Nephron progenitor cell (in vitro differentiated cells): ENCODE data around the gene CFAP74.

Experiments
- DNase-seq: peaks from one replicate; pipeline ENCODE4 v3.0.0; 2021
- H3K27ac Mint-ChIP-seq: 2 replicates; pipeline ENCODE4 v1.8.0; 2021; ENCODE audit warnings: mild to moderate bottlenecking, moderate library complexity, mixed read lengths
- H3K27me3 Mint-ChIP-seq: 2 replicates; pipeline ENCODE4 v1.8.0; 2021; ENCODE audit warnings: mild to moderate bottlenecking, low read depth, mixed read lengths; ENCODE audit not compliant: poor library complexity
- H3K36me3 Mint-ChIP-seq: 2 replicates; pipeline ENCODE4 v1.8.0; 2021; ENCODE audit warnings: low read depth, mixed read lengths
- H3K4me1 Mint-ChIP-seq: 2 replicates; pipeline ENCODE4 v1.8.0; 2021; ENCODE audit warnings: mixed read lengths
- H3K4me3 Mint-ChIP-seq: 2 replicates; pipeline ENCODE4 v1.8.0; 2021; ENCODE audit warnings: mild to moderate bottlenecking, moderate library complexity, mixed read lengths
- H3K9me3 Mint-ChIP-seq: 2 replicates; pipeline ENCODE4 v1.8.0; 2021; ENCODE audit warnings: mild to moderate bottlenecking, moderate library complexity, mixed read lengths
- CTCF ChIP-seq: fragments of 200-600 bp; sonication (generic); IDR thresholded peaks from 2 replicates; pipeline ENCODE4 v1.5.0; 2021; ENCODE audit warnings: antibody characterized with exemption

Gene CFAP74

DNA sequence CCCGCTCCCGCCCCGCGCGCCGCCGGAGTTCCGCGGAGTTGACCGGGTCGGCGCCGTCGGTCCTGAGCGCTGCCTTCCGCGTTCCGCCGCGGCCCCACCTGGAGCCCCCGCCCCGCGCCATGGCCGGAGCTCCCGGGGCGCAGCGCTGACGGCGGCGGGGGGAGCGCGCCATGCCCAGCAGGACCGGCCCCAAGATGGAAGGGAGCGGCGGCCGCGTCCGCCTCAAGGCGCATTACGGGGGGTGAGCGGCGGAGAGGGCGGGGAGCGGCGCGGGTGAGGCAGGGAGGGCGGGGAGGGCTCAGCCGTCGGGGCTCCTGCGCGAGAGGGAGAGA, 46.8 kb upstream of the CFAP74 start:
- DNase-seq: no peak
- H3K36me3 Mint-ChIP-seq: peaks cover 2% of the 10 kb centered on the region
- peaks cover 36% of the 10 kb centered on the region for H3K4me1 Mint-ChIP-seq
- no peak overlapping the region for H3K4me3 Mint-ChIP-seq
- no peaks in the 10 kb centered on the region for H3K9me3 Mint-ChIP-seq
- no peak overlapping the region for H3K27ac Mint-ChIP-seq
- peaks cover 73% of the 10 kb centered on the region for H3K27me3 Mint-ChIP-seq
- TF ChIP-seq CTCF: no peak

DNA sequence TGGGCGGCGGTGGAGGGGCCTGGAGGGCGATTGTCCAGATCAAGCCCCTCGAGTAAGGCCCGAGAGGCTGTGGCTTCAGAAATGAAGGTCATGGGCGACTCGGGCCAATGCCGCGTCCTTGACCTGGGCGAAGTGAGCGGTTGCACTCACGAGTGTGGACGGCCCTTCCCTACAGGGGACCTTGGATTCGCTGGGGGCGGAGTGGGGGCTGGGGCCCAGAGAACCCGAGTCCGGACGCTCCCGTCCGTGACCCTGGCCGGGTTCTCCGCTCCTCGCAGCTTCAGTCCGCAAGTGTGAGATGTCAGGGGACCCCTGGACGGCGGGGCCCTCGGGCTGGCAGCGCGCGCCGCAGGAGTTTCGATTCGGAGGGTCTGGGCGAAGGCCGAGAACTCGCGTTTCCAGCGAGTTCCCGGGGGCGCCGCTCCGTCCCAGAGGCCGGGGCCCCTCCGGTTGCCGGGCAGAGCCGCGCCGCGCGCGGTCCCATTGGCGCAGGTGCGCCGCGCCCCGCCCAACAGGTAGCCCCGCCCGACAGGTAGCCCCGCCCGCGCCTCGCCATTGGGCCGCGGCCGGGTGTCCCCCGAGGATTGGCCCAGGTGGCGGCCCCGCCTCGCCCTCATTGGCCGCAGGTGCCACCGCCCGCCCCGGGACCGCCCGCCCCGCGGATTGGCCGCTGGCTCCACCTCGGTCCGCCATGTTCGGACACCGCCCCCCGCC, 46.3 kb upstream of the CFAP74 start, which contains the start of gene PRKCZ:
Gene PRKCZ, plus strand, starts transcription at position 694 of the 714 bp plus-strand sequence. CDS start 220 bp downstream, outside the sequence.
- TF ChIP-seq CTCF: no peak
- Mint-ChIP-seq H3K9me3 (no peaks in the 10 kb centered on the region), H3K4me3 (peak within 1 kb of the TSS; percentile 80), H3K4me1 (peaks cover 38% of the 10 kb centered on the region), H3K36me3 (no peaks in the 10 kb centered on the region), H3K27ac (no peak within 1 kb of the TSS), H3K27me3 (peaks cover 74% of the 10 kb centered on the region)
- DNase-seq: peak; percentile 93

- no peak for TF ChIP-seq CTCF
- Mint-ChIP-seq H3K27ac (no peak overlapping the region), H3K9me3 (no peaks in the 10 kb centered on the region), H3K36me3 (no peaks in the 10 kb centered on the region), H3K27me3 (peaks cover 74% of the 10 kb centered on the region), H3K4me3 (peak overlapping the region; percentile 80), H3K4me1 (peaks cover 38% of the 10 kb centered on the region)
- peak; percentile 55 for DNase-seq
These were observed 45.7 kb upstream of the CFAP74 start for GRCh38 chr1:2049225-2049717.

DNA sequence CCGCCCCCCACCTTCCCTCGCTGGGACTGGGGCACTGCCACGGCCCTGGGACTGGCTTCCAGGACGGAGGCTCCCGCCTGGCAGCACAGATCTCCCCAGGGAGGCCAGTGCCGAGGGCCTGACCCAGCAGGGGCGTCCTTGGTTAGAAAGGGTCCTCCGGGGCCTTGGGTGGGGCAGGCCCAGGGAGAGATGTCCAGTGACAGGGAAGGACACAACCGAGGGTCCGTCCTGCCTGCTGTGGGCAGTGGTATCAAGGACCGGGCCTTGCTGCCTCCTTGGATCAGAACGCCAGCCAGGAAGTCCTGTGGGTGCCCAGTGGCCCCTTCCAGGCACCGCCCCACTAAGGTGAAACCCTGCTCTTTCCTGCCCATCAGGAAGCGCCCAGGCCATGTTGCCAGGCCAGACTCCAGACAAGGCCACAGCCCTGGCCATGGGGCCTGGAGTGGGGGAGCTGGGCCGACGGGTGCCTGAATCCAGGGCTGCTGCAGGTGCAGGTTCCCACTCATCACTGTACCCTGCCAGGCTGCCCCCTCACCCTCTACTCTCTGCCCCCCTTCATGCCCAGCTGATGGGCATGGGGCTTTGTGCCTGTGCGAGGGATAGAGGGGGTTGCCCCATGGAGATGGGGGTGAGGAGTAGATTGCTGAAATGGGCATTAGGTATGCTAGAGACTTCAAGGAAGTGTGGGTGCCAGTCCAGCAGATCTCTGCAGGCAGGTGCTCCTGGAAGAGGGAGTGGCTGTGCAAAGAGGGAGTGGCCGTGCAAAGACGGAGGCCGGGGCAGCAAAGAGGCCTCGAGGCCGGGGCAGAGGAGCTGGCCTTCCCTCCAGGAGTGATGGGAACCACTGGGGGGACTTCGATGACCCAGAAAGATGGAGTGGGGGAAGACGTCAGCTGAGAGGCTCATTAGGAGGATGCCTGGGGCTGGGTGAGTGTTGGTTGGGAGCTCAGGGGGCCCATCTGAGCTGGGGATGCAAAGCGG, 44.5 kb upstream of the CFAP74 start:
- Mint-ChIP-seq H3K27me3 (peaks cover 73% of the 10 kb centered on the region), H3K4me3 (peak overlapping the region; percentile 69)

More for the DNA sequence above, 44.5 kb upstream of the CFAP74 start:
- H3K9me3 Mint-ChIP-seq: no peaks in the 10 kb centered on the region
- no peaks in the 10 kb centered on the region for H3K36me3 Mint-ChIP-seq
- no peak for TF ChIP-seq CTCF
- DNase-seq: no peak
- H3K4me1 Mint-ChIP-seq: peaks cover 35% of the 10 kb centered on the region
- no peak overlapping the region for H3K27ac Mint-ChIP-seq
